Measurements from ENCODE around the gene MROH2A. TPM values are rescaled to one million over a fixed set of nuclear protein-coding genes. Genes with fewer than 3 reads are reported as not detected.

Gene MROH2A
- total RNA-seq, 1 experiment from 2014 or later = not detected

GRCh38 chr2:233837694-233838229, 59.6 kb downstream of the MROH2A start (continued):
- TF ChIP-seq EZH2phosphoT487 (IDR thresholded peaks at IDR 0.05; ENCODE audit: borderline replicate concordance) (no peak), EZH2 (IDR thresholded peaks at IDR 0.05) (no peak), POLR2A (IDR thresholded peaks at IDR 0.05; ENCODE audit: borderline replicate concordance, extremely low read depth, insufficient read depth, insufficient read length) (no peak)

- no TSS peak for BruUV-seq (replicated peaks)
- intact Hi-C loops (cut with micrococcal nuclease) = loop anchor here (10.0 kb wide), 1 partner anchor 353 kb away; no protein-coding TSS in a partner anchor
- H3K9me2 ChIP-seq (ENCODE audit: insufficient read depth) = no peaks in the 10 kb centered on the region
- H3K4me1 ChIP-seq (ENCODE audit: control insufficient read depth in 1 of 2, insufficient read depth in 2 of 2, low read length in 2 of 2) = no peaks in the 10 kb centered on the region
- no peak overlapping the region for H3K4me3 ChIP-seq (replicated peaks in 1 of 2; ENCODE audit: low read depth in 1 of 2, low read length in 2 of 2)
- ChIA-PET POLR2A (no interaction called here), CTCF (no interaction called here), RAD21 (ENCODE audit: low non-redundant PET in 1 of 2, low total read pairs in 2 of 2, uncharacterized antibody in 2 of 2, unreplicated experiment in 2 of 2) (no interaction called here)
- no peak overlapping the region for H3K4me2 ChIP-seq (ENCODE audit: low read length)
- no peak overlapping the region for H3K9ac ChIP-seq (ENCODE audit: low read length)
- no peak for TF ChIP-seq ZFX (IDR thresholded peaks at IDR 0.05)
- TF ChIP-seq RAD21 (IDR thresholded peaks at IDR 0.05; ENCODE audit: low read depth) = no peak
- TF ChIP-seq POLR2A (IDR thresholded peaks at IDR 0.05; ENCODE audit: borderline replicate concordance, extremely low read depth, insufficient read depth, insufficient read length) = no peak
- no peak for TF ChIP-seq SIN3A (IDR thresholded peaks at IDR 0.05; ENCODE audit: low read depth)
- TF ChIP-seq YY1 (IDR thresholded peaks at IDR 0.05; ENCODE audit: extremely low read depth, insufficient replicate concordance, low read depth, low read length) = no peak
- no peak for TF ChIP-seq ATF3 (IDR thresholded peaks at IDR 0.05)
- TF ChIP-seq ZNF274 (IDR thresholded peaks at IDR 0.05; ENCODE audit: low read depth, low read length) = no peak
- TF ChIP-seq ELF1 (IDR thresholded peaks at IDR 0.05; ENCODE audit: borderline replicate concordance, low read depth) = no peak
- TF ChIP-seq MAX (IDR thresholded peaks at IDR 0.05) = no peak
- no peak for TF ChIP-seq SP1 (IDR thresholded peaks at IDR 0.05; ENCODE audit: low read depth)
- no peak for TF ChIP-seq CTCF (IDR thresholded peaks at IDR 0.05 in 2 of 3, conservative IDR thresholded peaks at IDR 0.05 in 1 of 3; ENCODE audit: borderline replicate concordance in 1 of 3, insufficient read depth in 1 of 3, low read depth in 2 of 3, low read length in 2 of 3)
- TF ChIP-seq TCF7L2 (IDR thresholded peaks at IDR 0.05; ENCODE audit: borderline replicate concordance, extremely low read depth, insufficient read depth, insufficient read length) = no peak
- TF ChIP-seq ZBTB33 (IDR thresholded peaks at IDR 0.05; ENCODE audit: extremely low read depth, insufficient replicate concordance, low read length) = no peak
- no peak for TF ChIP-seq SRF (IDR thresholded peaks at IDR 0.05; ENCODE audit: low read depth)
- no peak for TF ChIP-seq CBX3 (IDR thresholded peaks at IDR 0.05; ENCODE audit: low read depth)
- TF ChIP-seq POLR2AphosphoS5 (IDR thresholded peaks at IDR 0.05; ENCODE audit: low read depth, low read length) = no peak; the same call in 1 of the 2 replicates
- no peaks in the 10 kb centered on the region for H3K27me3 ChIP-seq (ENCODE audit: insufficient read depth, low read length)
- H3K36me3 ChIP-seq (ENCODE audit: control insufficient read depth in 1 of 2, insufficient read depth in 2 of 2, low read length in 2 of 2) = peaks cover 74 to 84% of the 10 kb centered on the region in 2 experiments
- no peak overlapping the region for H3K27ac ChIP-seq (ENCODE audit: low read depth, low read length)
- no peak for ATAC-seq
- no peaks in the 10 kb centered on the region for H3K9me3 ChIP-seq (ENCODE audit: control insufficient read depth in 1 of 2, insufficient read depth in 1 of 2, low read depth in 1 of 2, low read length in 2 of 2)
- no peak for DNase-seq (ENCODE audit: low read depth, low spot score)
- H3K79me2 ChIP-seq (ENCODE audit: insufficient read depth, low read length) = peaks cover 90% of the 10 kb centered on the region
- H4K20me1 ChIP-seq (ENCODE audit: insufficient read depth) = peaks cover 25% of the 10 kb centered on the region; the same call in 1 of the 2 replicates
- no peak overlapping the region for H2AFZ ChIP-seq (ENCODE audit: low read depth, low read length, poor library complexity, severe bottlenecking)
Observed at GRCh38 chr2:233838251-233838650, 60.1 kb downstream of the MROH2A start.

Measured in HCT116 (cell line).